GM12874 (cell line): ENCODE data around the gene SIGLEC6.

Experiments used
- TF ChIP-seq, protein P1 (sequence below): IDR thresholded peaks from 2 replicates; pipeline ENCODE4 v1.5.1; 2011; ENCODE audit warnings: low read depth, mild to moderate bottlenecking, control low read depth, low read length, moderate library complexity; ENCODE audit not compliant: insufficient read depth

The SIGLEC6 gene

DNA sequence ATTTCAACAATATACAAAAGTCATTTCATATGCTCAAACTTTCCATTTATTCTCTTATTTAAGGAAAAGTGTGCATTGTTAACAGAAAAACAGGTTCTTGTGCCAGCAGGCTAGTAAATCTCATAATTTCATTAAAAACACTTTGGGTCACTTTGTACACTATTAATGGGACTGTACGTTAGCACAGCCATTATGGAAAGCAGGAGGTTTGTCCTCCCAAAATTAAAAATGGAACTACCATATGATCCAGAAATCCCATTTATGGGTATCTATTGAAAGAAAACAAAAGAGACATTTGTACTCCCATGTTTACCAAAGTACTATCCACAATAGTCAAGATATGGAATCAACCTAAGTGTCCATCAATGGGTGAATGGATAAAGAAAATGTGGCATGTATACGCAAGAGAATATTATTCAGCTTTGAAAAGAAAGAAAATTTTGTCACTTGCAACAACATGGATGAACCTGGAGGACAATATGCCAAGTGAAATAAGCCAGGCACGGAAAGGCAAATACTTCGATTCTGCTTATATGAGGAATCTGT lies 8.4 kb upstream of the SIGLEC6 start:
- TF ChIP-seq, protein P1, sequence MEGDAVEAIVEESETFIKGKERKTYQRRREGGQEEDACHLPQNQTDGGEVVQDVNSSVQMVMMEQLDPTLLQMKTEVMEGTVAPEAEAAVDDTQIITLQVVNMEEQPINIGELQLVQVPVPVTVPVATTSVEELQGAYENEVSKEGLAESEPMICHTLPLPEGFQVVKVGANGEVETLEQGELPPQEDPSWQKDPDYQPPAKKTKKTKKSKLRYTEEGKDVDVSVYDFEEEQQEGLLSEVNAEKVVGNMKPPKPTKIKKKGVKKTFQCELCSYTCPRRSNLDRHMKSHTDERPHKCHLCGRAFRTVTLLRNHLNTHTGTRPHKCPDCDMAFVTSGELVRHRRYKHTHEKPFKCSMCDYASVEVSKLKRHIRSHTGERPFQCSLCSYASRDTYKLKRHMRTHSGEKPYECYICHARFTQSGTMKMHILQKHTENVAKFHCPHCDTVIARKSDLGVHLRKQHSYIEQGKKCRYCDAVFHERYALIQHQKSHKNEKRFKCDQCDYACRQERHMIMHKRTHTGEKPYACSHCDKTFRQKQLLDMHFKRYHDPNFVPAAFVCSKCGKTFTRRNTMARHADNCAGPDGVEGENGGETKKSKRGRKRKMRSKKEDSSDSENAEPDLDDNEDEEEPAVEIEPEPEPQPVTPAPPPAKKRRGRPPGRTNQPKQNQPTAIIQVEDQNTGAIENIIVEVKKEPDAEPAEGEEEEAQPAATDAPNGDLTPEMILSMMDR = no peak

DNA sequence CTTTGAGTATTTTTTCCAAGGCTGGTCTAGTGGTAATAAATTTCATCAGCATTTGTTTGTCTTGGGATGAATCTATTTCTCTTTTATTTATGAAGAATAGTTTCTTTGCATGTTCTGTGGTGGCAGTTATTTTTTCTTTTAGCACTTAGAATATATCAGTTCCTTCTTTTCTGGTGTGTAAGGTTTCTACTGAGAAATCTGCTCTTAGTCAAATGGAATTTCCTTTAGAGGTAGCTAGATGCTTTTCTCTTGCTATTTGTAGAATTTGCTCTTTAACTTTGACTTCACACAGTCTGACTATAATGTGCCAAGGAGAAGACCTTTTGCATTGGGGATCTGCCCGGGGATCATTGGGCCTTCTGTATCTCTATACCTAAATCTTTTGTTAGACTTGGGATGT lies 4.1 kb upstream of the SIGLEC6 start:
- TF ChIP-seq, protein P1 = no peak

DNA sequence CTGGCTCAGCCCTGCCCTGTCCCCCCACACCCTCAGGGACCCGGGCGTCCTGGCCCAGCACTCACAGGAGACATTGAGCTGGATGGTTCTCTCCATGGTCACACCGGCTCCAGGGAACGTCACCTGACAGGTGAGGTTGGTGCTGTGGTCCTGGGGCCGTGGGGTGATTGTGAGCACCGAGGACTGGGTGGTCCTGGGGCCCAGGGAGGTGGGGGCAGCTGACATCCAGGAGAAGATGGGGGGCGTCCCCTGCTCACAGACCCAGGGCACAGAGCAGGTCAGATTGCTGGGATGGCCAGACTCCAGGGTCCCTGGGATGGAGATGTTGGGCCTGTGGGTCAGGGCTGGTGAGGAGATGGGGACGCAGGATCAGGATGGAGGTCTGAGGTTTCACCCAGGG lies 854 bp downstream of the SIGLEC6 start:
- TF ChIP-seq, protein P1 = no peak

DNA sequence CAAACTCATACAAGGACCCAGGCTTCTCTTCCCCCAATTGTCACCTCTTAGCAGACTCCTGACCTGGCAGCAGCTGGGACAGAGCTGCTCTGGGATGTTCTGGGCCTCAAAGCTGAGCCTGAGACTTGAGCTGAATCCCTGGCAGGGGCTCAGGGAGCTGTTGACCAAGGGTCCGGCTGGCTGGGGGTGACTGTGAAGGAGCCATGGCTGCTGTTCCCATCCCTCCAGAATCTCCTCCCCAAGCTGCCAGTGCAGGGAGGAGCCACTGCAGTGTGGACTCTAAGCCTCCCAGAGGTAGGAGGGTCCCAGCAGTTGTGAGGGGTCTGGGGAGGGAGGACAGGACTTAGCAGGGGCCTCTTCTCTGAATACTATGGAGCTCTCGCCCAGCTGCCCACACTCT lies 2.2 kb downstream of the SIGLEC6 start:
- TF ChIP-seq, protein P1 = no peak

DNA sequence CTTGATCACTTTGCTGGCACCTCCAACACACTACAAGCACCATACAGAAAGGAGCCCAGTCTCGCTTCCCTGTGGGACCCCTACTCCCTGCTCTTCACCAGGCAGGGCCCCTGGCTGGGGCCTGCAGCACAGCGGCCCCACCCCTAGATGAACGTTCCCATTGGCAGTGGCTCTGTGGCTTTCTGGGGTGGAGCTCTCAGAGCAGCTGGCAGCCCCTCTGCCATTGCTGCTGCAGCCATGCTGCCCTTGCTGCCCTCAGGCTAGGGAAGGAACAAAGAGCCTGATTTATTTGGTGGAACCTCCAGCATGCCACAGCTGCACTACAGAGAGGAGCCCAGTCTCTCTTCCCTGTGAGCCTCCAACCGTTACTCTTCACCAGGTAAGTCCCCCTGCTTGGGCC lies 5.8 kb downstream of the SIGLEC6 start:
- TF ChIP-seq, protein P1 = no peak

DNA sequence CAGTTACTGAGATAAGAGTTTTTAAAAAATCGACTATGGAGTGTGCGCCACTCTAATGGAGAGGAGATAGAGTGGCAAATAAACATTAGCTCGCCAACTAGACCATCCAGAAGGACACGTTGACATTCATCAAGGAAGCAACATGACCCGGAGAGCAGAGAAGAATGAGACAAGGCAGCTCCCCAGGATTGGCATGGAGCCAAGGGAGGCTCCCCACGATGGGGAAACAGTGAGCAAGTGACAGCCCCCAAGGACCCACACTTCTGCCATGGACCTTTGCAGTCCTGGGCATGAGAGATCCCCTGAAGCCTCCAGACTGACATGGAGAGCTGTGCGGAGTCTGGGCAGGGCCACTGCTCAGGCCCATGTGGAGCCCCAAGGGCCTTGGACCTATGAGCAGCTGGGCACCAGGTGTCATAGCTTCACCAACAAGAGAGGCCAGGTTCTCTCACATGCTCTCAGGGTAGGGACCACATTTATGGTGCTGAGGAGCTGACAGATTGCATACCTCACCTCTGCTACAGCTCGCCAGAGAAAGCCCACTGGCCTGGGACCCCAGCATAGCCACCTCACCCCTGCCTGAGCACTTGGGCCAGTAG lies 6.7 kb downstream of the SIGLEC6 start:
- TF ChIP-seq, protein P1 = no peak

DNA sequence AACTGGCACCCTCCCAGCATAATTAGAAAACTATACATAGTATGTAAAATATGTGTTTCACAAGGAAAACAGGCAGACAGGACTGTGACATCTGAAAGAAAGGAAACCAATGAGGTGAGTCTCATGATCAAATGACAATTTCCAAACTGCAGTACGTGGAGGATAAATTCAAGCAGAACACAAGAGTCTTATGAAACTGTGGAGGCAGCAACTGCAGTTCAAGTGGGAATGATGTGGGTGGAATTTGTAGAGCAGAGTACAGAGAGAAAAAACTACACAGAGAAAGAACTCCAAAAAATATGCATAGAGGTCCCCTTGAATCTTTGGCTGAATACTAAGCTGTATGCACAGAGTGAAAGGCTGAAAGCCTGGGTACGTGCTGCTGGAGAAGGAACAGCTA lies 9.7 kb downstream of the SIGLEC6 start:
- TF ChIP-seq, protein P1 = no peak
